ENCODE measurements around the gene DDB1. TPM values are rescaled to one million over a fixed set of nuclear protein-coding genes. Genes with fewer than 3 reads are reported as not detected.

Gene DDB1
- total RNA-seq, 1 donor from 2014 or later, result 193 TPM

GRCh38 chr11:61356706-61357105, 23.8 kb upstream of the DDB1 start:
- DNase-seq (ENCODE audit: low spot score), result no peak

DNA sequence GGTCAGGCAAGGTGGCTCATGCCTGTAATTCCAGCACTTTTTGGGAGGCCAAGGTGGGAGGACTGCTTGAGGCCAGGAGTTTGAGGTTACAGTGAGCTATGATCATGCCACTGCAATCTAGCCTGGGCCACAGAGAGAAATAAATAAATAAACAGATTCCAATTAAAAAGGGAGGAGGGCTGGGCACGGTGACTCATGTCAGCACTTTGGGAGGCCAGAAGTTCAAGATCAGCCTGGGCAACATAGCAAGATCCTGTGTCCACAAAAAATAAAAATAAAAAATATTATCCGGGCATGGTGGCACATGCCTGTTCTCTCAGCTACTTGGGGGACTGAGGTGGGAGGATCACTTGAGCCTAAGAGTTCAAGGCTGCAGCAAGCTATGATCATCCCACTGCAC, 21.3 kb upstream of the DDB1 start:
- no peak for DNase-seq (ENCODE audit: low spot score)

DNA sequence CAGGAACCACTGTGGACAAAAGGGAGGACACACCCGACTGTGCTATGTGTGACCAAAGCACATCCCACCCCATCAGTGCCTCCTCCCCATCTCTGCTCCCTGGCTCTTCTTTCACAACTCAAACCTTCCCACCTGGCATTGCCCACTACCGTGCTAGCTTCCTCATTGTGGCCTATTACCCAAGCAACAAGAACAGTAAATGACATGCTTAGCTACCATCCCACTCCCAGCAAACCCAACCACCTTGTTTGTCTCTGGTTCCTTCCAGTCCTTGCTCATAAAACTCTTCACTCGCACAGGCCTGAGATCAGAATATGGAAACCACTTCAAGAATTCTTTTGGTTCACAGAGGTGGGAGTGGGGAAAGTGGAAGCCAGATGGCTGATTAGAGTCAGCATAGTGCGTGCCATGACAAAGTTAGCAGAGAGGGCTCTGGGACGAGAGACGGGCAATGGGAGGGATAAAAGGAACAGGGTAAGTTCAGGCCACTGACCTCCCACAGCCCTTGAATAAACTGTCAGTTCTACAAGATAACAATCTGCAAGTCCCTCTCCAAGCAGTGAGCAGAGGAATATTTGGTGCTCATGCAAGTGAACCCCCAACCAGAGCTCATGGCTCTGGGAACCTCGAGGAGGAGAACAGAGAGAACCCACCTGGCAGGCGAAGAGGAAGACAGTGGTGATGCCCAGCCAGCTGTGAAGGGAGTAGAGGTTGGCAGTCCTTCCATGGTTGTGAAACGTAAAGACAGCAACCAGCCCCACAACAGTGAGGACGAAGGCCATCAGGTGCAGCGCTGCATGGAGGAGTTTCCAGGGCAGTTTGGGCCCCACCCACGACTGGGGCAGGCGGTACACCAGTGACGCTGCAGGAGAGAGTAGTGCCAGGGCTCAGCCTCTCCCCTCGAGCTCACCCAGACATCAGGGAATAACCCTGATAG, 20.5 kb upstream of the DDB1 start:
- no peak for DNase-seq (ENCODE audit: low spot score)

DNA sequence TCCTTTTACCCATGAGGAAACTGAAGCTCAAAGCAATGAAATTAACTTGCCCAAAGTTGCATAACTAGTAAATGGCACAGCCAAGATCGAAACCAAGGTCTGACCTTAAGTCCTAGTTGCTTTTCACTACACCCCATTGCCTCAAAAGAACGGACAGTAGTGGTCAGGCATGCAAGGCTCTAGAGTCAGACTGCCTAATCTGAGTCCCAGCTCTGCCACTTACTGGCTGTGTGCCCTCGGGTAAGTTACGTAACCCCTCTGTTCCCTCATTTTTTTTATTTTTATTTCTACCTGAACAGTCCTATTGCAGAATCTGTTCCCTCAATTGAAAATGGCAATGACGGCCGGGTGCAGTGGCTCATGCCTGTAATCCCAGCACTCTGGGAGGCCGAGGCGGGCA, 19.1 kb upstream of the DDB1 start:
- no peak for DNase-seq (ENCODE audit: low spot score)

- no peak for DNase-seq (ENCODE audit: low spot score)
These were observed 17.9 kb upstream of the DDB1 start for GRCh38 chr11:61350803-61351202.

DNA sequence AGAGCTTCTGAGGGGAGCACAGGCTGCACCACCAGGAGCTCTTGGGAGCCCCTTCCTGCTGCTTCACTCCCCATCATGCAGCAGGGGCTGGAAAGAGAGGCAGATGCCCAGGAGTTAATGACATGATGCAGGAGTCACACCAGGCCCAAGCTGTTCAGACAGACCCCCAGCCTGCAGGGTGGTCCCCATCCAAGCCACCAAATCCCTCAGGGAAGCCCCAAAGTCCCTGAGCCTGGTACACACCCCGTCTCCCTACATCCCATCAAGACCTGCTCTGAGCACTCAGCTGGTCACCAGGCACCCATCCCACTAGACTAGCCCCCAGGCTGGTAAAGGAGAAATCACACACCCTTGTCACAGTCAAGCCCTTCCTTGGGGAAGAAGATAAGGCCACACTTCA, 17.4 kb upstream of the DDB1 start:
- DNase-seq (ENCODE audit: low spot score), result no peak

GRCh38 chr11:61349916-61350315, 17.0 kb upstream of the DDB1 start:
- DNase-seq (ENCODE audit: low spot score), result no peak

DNA sequence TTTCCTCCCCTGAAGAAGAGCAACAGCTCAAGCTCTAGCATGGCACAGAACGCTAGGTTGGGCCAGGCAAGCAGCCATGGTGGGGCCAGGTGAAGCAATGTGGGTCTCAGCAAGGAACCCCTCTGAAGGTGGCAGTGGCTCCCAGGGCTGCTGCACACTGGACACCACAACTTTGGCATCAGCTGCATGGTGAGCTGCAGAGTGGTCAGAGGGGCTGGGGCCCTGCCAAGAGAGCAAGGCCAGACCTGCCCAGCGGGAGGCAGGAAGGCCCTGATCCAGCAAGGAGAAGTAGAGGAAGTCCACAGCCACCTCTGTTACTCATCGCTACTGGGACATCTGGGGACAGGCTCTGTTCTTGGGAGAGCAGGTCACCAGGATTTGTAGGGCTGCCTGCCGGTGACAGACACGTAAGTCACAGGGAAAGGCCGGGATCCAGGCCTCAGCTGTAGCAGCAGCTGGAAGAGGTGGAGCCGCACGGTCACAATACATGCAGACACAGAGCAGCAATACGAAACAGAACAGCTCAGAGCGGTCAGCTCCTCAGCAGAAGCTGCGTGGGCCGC, 16.4 kb upstream of the DDB1 start:
- no peak for DNase-seq (ENCODE audit: low spot score)

DNA sequence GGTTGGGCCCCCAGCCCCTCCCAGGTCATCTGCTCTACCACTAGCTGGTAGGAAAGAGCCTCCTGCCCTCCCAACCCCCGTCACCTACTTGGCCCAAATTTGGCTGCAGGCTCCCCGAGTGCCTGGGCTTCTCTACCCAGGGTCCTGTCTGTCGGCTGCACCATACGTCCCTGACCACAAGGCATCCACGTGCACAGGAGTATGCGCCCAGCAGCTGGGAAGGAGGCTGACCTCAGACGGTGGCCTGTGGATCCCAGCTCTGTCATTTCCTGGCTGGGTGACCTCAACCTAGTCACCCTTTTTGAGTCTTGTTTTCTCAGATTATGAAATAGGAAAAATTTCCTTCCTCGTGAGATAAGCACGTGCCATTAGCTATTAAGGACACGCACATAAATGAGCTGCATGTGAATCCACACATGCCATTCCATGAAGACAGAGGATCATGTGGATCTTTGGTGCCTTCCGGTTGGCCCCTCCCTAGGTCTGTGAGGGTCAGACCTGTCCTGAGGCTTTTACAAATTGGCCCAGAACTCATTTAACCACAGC, 15.1 kb upstream of the DDB1 start:
- no peak for DNase-seq (ENCODE audit: low spot score)

GRCh38 chr11:61345954-61346843, 13.3 kb upstream of the DDB1 start:
- DNase-seq (ENCODE audit: low spot score), result no peak

DNA sequence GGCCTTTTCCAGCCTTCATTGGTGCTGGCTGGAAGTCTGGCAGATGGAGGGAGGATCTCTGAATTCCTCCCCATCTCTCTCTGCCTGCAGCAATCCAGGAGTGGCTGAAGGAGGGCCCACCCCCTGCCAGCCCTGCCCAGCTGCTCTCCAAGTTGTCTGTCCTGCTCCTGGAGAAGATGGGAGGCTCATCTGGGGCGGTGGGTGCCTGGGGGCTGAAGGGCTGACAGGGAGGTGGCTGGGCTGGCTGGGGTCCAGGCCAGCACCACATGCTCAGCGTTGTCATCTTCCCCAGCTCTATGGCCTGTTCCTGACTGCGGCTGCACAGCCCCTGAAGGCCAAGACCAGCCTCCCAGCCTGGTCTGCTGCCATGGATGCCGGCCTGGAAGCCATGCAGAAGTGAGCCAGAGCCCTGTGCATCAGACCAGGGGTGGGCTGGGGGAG, 12.3 kb upstream of the DDB1 start:
- DNase-seq (ENCODE audit: low spot score), result no peak

- DNase-seq (ENCODE audit: low spot score), result no peak
These were observed 11.2 kb upstream of the DDB1 start for GRCh38 chr11:61343792-61344745.

GRCh38 chr11:61342207-61342803, 9.4 kb upstream of the DDB1 start:
- DNase-seq (ENCODE audit: low spot score), result no peak

GRCh38 chr11:61341706-61342105, 8.8 kb upstream of the DDB1 start:
- DNase-seq (ENCODE audit: low spot score), result no peak

GRCh38 chr11:61340979-61341378, 8.1 kb upstream of the DDB1 start:
- no peak for DNase-seq (ENCODE audit: low spot score)

DNA sequence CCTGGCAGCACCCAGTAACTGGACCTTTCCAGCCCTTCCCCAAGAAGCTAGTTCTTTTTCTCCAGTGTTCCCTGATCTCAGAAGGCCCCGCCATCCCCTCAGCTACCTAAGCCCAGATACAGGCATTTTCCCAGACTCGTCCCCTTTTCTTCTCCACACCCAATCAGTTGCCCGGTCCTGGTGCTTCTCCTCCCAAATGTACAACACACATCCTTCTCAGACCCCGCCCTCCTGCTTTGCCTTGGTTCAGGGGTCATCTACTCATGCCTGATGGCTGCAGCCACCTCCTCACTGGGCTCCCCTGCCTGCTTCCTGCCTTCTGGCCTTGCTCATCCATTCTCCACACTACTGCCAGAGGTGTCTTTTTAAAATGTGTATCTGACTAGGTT, 6.6 kb upstream of the DDB1 start:
- DNase-seq (ENCODE audit: low spot score), result no peak

DNA sequence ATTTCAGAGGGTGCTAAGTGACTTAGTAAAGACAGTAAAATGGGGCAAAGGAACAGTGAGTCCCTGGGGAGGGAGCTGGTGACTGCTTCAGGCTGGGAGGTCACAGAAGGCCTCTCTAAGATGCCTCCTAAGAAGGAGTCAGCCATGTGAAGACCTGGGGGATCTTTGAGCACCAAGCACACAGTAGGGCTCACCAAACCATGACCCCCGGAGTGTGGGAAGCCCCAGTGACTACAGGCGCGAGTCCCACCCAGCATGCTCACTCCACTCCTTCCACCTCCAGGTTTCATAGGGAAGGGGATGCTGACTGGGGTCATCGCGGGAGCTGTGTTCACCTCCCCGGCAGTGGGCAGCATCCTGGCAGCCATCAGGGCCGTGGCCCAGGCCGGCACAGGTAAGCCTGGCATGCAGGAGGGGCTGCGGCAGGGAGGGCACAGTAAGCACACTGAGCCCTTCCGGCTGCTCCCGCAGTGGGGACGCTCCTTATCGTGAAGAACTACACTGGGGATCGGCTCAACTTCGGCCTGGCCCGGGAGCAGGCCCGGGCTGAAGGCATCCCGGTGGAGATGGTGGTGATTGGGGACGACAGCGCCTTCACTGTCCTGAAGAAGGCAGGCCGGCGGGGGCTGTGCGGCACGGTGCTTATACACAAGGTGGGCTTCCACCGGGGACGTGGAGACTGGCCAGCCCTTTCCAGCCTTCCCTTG, 6.0 kb upstream of the DDB1 start:
- no peak for DNase-seq (ENCODE audit: low spot score)

DNA sequence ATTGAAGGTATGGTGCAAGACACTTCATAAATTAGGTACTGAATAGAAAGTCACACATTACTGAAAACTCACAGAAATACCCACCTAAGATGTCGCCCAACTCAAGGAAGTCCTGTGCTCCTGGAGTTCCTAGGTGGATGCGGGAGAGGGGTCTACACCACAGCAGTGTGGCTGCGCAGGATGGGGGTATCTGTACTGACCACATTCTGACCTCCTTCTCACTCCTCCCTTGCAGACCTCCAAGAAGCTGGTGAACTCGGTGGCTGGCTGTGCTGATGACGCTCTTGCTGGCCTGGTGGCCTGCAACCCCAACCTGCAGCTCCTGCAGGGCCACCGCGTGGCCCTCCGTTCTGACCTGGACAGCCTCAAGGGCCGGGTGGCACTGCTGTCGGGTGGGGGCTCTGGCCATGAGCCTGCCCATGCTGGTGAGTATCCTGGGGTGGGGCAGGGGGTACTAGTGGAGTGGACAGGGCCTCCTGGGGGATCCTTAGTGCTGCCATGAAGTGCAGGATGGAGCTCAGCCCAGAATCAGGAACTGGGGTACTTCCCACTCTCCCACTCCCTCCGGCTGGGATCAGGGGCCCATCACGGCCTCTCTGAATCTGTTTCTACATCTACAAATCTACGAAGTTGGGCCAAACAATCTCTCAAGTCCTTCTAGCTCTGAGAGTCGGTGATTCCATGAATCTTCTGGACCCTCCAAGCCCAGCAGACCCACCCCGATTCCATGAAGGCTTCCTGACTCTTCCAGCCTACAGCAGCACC, 5.0 kb upstream of the DDB1 start:
- DNase-seq (ENCODE audit: low spot score), result no peak
